H9 (cell line): ENCODE data around the gene NTF3. TPM values are rescaled to one million over a fixed set of nuclear protein-coding genes. Genes with fewer than 3 reads are reported as not detected.

Experiments used
- DNase-seq: peaks from one replicate; pipeline ENCODE4 v3.0.0-alpha.2; 2017
- H2AFZ ChIP-seq: one replicate; pipeline ENCODE4 v1.6.1; 2013; ENCODE audit warnings: mild to moderate bottlenecking, low read length, control low read depth, moderate library complexity
- H2AK5ac ChIP-seq: 2 replicates; pipeline ENCODE4 v1.6.1; 2013; ENCODE audit warnings: low read length, control low read depth, mixed read lengths; ENCODE audit not compliant: insufficient read length
- H2BK120ac ChIP-seq: one replicate; pipeline ENCODE4 v1.6.1; 2013; ENCODE audit warnings: low read depth, mild to moderate bottlenecking, low read length, control low read depth, inconsistent platforms; ENCODE audit not compliant: poor library complexity, severe bottlenecking
- H2BK12ac ChIP-seq: 2 replicates; pipeline ENCODE4 v1.6.1; 2013; ENCODE audit warnings: low read length, control low read depth, mixed read lengths, low read depth; ENCODE audit not compliant: insufficient read length
- H2BK15ac ChIP-seq: 2 replicates; pipeline ENCODE4 v1.6.1; 2013; ENCODE audit warnings: low read depth, low read length, control low read depth
- H2BK20ac ChIP-seq: one replicate; pipeline ENCODE4 v1.6.1; 2013; ENCODE audit warnings: low read depth, mild to moderate bottlenecking, low read length, control low read depth, inconsistent platforms; ENCODE audit not compliant: poor library complexity, severe bottlenecking
- H2BK5ac ChIP-seq: 2 replicates; pipeline ENCODE4 v1.6.1; 2013; ENCODE audit warnings: low read length, control low read depth, mixed read lengths; ENCODE audit not compliant: insufficient read length
- H3K14ac ChIP-seq: 2 replicates; pipeline ENCODE4 v1.6.1; 2013; ENCODE audit warnings: low read length, control low read depth; ENCODE audit not compliant: insufficient read depth
- H3K18ac ChIP-seq: 2 replicates; pipeline ENCODE4 v1.6.1; 2013; ENCODE audit warnings: low read depth, mild to moderate bottlenecking, mixed read lengths, low read length, control low read depth; ENCODE audit not compliant: insufficient read length
- H3K23ac ChIP-seq: 2 replicates; pipeline ENCODE4 v1.6.1; 2013; ENCODE audit warnings: low read length, control low read depth, mixed read lengths, low read depth; ENCODE audit not compliant: insufficient read length
- H3K23me2 ChIP-seq: 2 replicates; pipeline ENCODE4 v1.6.1; 2013; ENCODE audit warnings: low read depth, mild to moderate bottlenecking, mixed read lengths, low read length, control low read depth; ENCODE audit not compliant: insufficient read length, poor library complexity, severe bottlenecking
- H3K27ac ChIP-seq: 2 replicates; pipeline ENCODE4 v1.5.1; 2013; ENCODE audit warnings: low read length, control low read depth, mixed read lengths, low read depth; ENCODE audit not compliant: insufficient read length
- H3K27me3 ChIP-seq: 2 replicates; pipeline ENCODE4 v1.6.1; 2013; ENCODE audit warnings: low read length, control low read depth, inconsistent platforms; ENCODE audit not compliant: insufficient read depth
- H3K4ac ChIP-seq: 2 replicates; pipeline ENCODE4 v1.6.1; 2013; ENCODE audit warnings: low read depth, mild to moderate bottlenecking, control low read depth, inconsistent platforms, low read length, moderate library complexity
- H3K4me1 ChIP-seq: 2 replicates; pipeline ENCODE4 v1.6.1; 2013; ENCODE audit warnings: low read length, control low read depth, inconsistent platforms; ENCODE audit not compliant: insufficient read depth
- H3K4me2 ChIP-seq: 2 replicates; pipeline ENCODE4 v1.6.1; 2013; ENCODE audit warnings: low read length, control low read depth, mixed read lengths; ENCODE audit not compliant: insufficient read length, insufficient read depth
- H3K56ac ChIP-seq: 2 replicates; pipeline ENCODE4 v1.6.1; 2013; ENCODE audit warnings: low read depth, mild to moderate bottlenecking, mixed read lengths, low read length, control low read depth; ENCODE audit not compliant: insufficient read length
- H3K79me1 ChIP-seq: 2 replicates; pipeline ENCODE4 v1.6.1; 2013; ENCODE audit warnings: low read depth, mild to moderate bottlenecking, moderate library complexity, low read length, control low read depth, inconsistent platforms; ENCODE audit not compliant: insufficient read depth, poor library complexity, severe bottlenecking
- H3K79me2 ChIP-seq: 2 replicates; pipeline ENCODE4 v1.6.1; 2013; ENCODE audit warnings: low read length, control low read depth, inconsistent platforms; ENCODE audit not compliant: insufficient read depth
- H3K9ac ChIP-seq: 2 replicates; pipeline ENCODE4 v1.6.1; 2013; ENCODE audit warnings: low read length, control low read depth, mixed read lengths; ENCODE audit not compliant: insufficient read length; ENCODE audit errors: extremely low read depth
- H3K9me3 ChIP-seq: one replicate; pipeline ENCODE4 v1.6.1; 2013; ENCODE audit warnings: low read depth, low read length, inconsistent platforms; ENCODE audit not compliant: control insufficient read depth
- H3T11ph ChIP-seq: one replicate; pipeline ENCODE4 v1.6.1; 2013; ENCODE audit warnings: mild to moderate bottlenecking, low read length, control low read depth, inconsistent platforms
- H4K20me1 ChIP-seq: one replicate; pipeline ENCODE4 v1.6.1; 2013; ENCODE audit not compliant: control insufficient read depth, insufficient read length, insufficient read depth
- H4K5ac ChIP-seq: 2 replicates; pipeline ENCODE4 v1.6.1; 2013; ENCODE audit warnings: low read depth, mild to moderate bottlenecking, mixed read lengths, low read length, control low read depth; ENCODE audit not compliant: insufficient read length
- H4K8ac ChIP-seq: replicated peaks from 2 replicates; pipeline ENCODE4 v1.6.1; 2013; ENCODE audit warnings: low read length, control low read depth, mixed read lengths, low read depth; ENCODE audit not compliant: insufficient read length
- H4K91ac ChIP-seq: 2 replicates; pipeline ENCODE4 v1.6.1; 2013; ENCODE audit warnings: low read depth, mild to moderate bottlenecking, moderate library complexity, mixed read lengths, low read length, control low read depth; ENCODE audit not compliant: insufficient read length
- H3K27ac Mint-ChIP-seq, 3 experiments: 2 replicates in 2 of 3; 3 replicates in 1 of 3; pipeline ENCODE4 v1.8.0; 2020 to 2021; ENCODE audit warnings: mixed read lengths in 3 of 3, mild to moderate bottlenecking in 1 of 3, moderate library complexity in 1 of 3
- H3K27me3 Mint-ChIP-seq: 2 replicates; pipeline ENCODE4 v1.8.0; 2021; ENCODE audit warnings: low read depth, mild to moderate bottlenecking, moderate library complexity, mixed read lengths
- H3K36me3 Mint-ChIP-seq, 3 experiments: 2 replicates in 2 of 3; 3 replicates in 1 of 3; pipeline ENCODE4 v1.8.0; 2020 to 2021; ENCODE audit warnings: low read depth in 3 of 3, mixed read lengths in 3 of 3; ENCODE audit not compliant: insufficient read depth in 1 of 3
- H3K4me1 Mint-ChIP-seq, 2 experiments: 2 replicates each; pipeline ENCODE4 v1.8.0; 2020; ENCODE audit warnings: mixed read lengths in 2 of 2
- H3K4me3 Mint-ChIP-seq, 2 experiments: 2 replicates in 1 of 2; 3 replicates in 1 of 2; pipeline ENCODE4 v1.8.0; 2020 to 2021; ENCODE audit warnings: mild to moderate bottlenecking in 2 of 2, mixed read lengths in 2 of 2, moderate library complexity in 1 of 2
- H3K9me3 Mint-ChIP-seq, 2 experiments: 2 replicates in 1 of 2; 3 replicates in 1 of 2; pipeline ENCODE4 v1.8.0; 2020; ENCODE audit warnings: mild to moderate bottlenecking in 2 of 2, mixed read lengths in 2 of 2, moderate library complexity in 1 of 2
- CTCF ChIP-seq: fragments of 200-600 bp; sonication (generic); conservative IDR thresholded peaks from 3 replicates; pipeline ENCODE4 v1.8.0; 2021; ENCODE audit warnings: antibody characterized with exemption, mild to moderate bottlenecking
- WGBS: extraction: QIAGEN DNeasy Blood & Tissue Kit; methylation state at CpG from one replicate; pipeline ENCODE4 v1.1.7; 2013; ENCODE audit warnings: missing lambda C conversion rate, low lambda C conversion rate, mixed read lengths; ENCODE audit not compliant: insufficient read length; ENCODE audit errors: extremely low coverage; 5-methylcytosine and 5-hydroxymethylcytosine counted together
- total RNA-seq: library from RNA; stranded (reverse); gene quantifications from 2 replicates; pipeline ENCODE4 v1.2.1, GENCODE V29; 2021

The NTF3 gene
- total RNA-seq, 1 experiment from 2014 or later, result 0.48 TPM

GRCh38 chr12:5402009-5402935 is 29.6 kb upstream of the NTF3 start:
- Histone ChIP-seq H2BK12ac (no peak overlapping the region), H3K9ac (no peak overlapping the region), H3K9me3 (no peaks in the 10 kb centered on the region), H4K8ac (no peak overlapping the region), H3K27me3 (no peaks in the 10 kb centered on the region; the same call in 1 of the 2 replicates), H2BK120ac (no peak overlapping the region), H3K79me1 (no peaks in the 10 kb centered on the region), H3K4me2 (no peak overlapping the region), H4K20me1 (no peaks in the 10 kb centered on the region), H3K18ac (no peak overlapping the region), H2BK15ac (no peak overlapping the region), H3K27ac (no peak overlapping the region), H3K79me2 (no peaks in the 10 kb centered on the region), H3T11ph (no peak overlapping the region), H4K5ac (no peak overlapping the region), H4K91ac (no peak overlapping the region), H2AFZ (no peak overlapping the region), H3K23me2 (no peaks in the 10 kb centered on the region), H2BK5ac (no peak overlapping the region), H2BK20ac (no peak overlapping the region), H3K14ac (no peak overlapping the region), H3K4me1 (no peaks in the 10 kb centered on the region), H3K4ac (no peak overlapping the region), H3K56ac (no peak overlapping the region), H3K23ac (no peak overlapping the region), H2AK5ac (no peak overlapping the region)
- DNase-seq, result no peak
- Mint-ChIP-seq H3K27ac (no peak overlapping the region), H3K9me3 (no peaks in the 10 kb centered on the region), H3K4me3 (no peak overlapping the region), H3K27me3 (peaks cover 10% of the 10 kb centered on the region), H3K4me1 (peaks cover 7 to 10% of the 10 kb centered on the region in 2 experiments), H3K36me3 (no peaks in the 10 kb centered on the region; a peak in 1 of 7 replicates)
- no peak for TF ChIP-seq CTCF
- WGBS, result no CpG with 5 or more reads among the region's 8 CpGs
